ENCODE data around the gene PACC1. TPM values are rescaled to one million over a fixed set of nuclear protein-coding genes. Genes with fewer than 3 reads are reported as not detected.

The PACC1 gene
- total RNA-seq, 1 experiment from 2014 or later: 17.6 TPM

GRCh38 chr1:212433577-212434462 lies 19.1 kb upstream of the PACC1 start:
- peak overlapping the region; percentile 93 for H3K4me2 ChIP-seq (ENCODE audit: low read length)
- no peak overlapping the region for H2AFZ ChIP-seq (ENCODE audit: low read depth, low read length, poor library complexity, severe bottlenecking)
- CTCF ChIA-PET: interaction anchor here (1.7 kb wide), 1 partner anchor 22 kb away, joined by 7 read pairs; no protein-coding TSS in a partner anchor
- H3K36me3 ChIP-seq (ENCODE audit: control insufficient read depth in 1 of 2, insufficient read depth in 2 of 2, low read length in 2 of 2): no peaks in the 10 kb centered on the region
- no peaks in the 10 kb centered on the region for H3K9me2 ChIP-seq (ENCODE audit: insufficient read depth)
- DNase-seq (ENCODE audit: low read depth, low spot score): no peak
- TSS peak; percentile 41 for BruUV-seq (replicated peaks)
- H3K79me2 ChIP-seq (ENCODE audit: insufficient read depth, low read length): peaks cover 48% of the 10 kb centered on the region
- H3K27ac ChIP-seq (ENCODE audit: low read depth, low read length): peak overlapping the region; percentile 66; the same call in 1 of the 2 replicates
- POLR2A ChIA-PET: no interaction called here
- H3K4me1 ChIP-seq (ENCODE audit: control insufficient read depth in 1 of 2, insufficient read depth in 2 of 2, low read length in 2 of 2): peaks cover 12 to 37% of the 10 kb centered on the region in 2 experiments; a peak in 3 of 4 replicates
- H3K4me3 ChIP-seq (replicated peaks in 1 of 2; ENCODE audit: low read depth in 1 of 2, low read length in 2 of 2): peak overlapping the region; percentile 46 to 83
- intact Hi-C loops (cut with micrococcal nuclease): no loop called here
- no peak for ATAC-seq
- H3K27me3 ChIP-seq (ENCODE audit: insufficient read depth, low read length): no peaks in the 10 kb centered on the region
- H4K20me1 ChIP-seq (ENCODE audit: insufficient read depth): no peaks in the 10 kb centered on the region
- peak overlapping the region; percentile 77 for H3K9ac ChIP-seq (ENCODE audit: low read length)
- TF ChIP-seq JUND (IDR thresholded peaks at IDR 0.05) (no peak), SIN3A (IDR thresholded peaks at IDR 0.05; ENCODE audit: low read depth) (no peak), TCF7L2 (IDR thresholded peaks at IDR 0.05; ENCODE audit: borderline replicate concordance, extremely low read depth, insufficient read depth, insufficient read length) (no peak), ZNF274 (IDR thresholded peaks at IDR 0.05; ENCODE audit: low read depth, low read length) (no peak), MAX (IDR thresholded peaks at IDR 0.05) (no peak), SRF (IDR thresholded peaks at IDR 0.05; ENCODE audit: low read depth) (no peak), POLR2AphosphoS5 (IDR thresholded peaks at IDR 0.05; ENCODE audit: low read depth, low read length) (no peak; the same call in 1 of the 2 replicates)
- no peaks in the 10 kb centered on the region for H3K9me3 ChIP-seq (ENCODE audit: control insufficient read depth in 1 of 2, insufficient read depth in 1 of 2, low read depth in 1 of 2, low read length in 2 of 2)
- RAD21 ChIA-PET (ENCODE audit: low non-redundant PET in 1 of 2, low total read pairs in 2 of 2, uncharacterized antibody in 2 of 2, unreplicated experiment in 2 of 2): no interaction called here

All from HCT116 (cell line).